Measurements from ENCODE around the gene DYNC1I1.
A peak's percentile ranks its signal among the peaks of the same experiment; 100 is the strongest.
"Not testable (repeated sequence)": the region's sequence is repeated elsewhere in the genome, so short reads cannot be mapped to it uniquely, and the experiment has no call there.

Gene DYNC1I1

DNA sequence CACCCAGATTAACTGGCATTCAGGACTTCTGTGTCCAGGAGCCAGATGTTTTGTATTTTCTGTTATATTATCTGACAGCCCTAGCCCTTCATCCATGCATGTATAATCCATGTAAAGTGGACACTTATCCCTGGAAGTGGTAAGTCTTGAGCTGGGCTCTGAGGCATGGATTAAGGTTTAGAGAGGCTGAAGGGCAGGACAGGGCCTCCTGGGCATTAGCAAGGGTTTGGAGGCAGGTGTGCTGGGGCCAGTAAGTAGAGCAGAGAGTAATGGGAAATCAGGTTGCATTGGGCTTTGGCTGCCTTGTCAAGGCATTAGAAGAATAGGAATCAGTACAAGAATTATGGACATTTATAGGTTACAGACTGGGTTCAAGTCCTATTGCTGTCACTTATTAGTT lies 138.0 kb downstream of the DYNC1I1 start:
- no peak for DNase-seq (ENCODE audit: low spot score)

DNA sequence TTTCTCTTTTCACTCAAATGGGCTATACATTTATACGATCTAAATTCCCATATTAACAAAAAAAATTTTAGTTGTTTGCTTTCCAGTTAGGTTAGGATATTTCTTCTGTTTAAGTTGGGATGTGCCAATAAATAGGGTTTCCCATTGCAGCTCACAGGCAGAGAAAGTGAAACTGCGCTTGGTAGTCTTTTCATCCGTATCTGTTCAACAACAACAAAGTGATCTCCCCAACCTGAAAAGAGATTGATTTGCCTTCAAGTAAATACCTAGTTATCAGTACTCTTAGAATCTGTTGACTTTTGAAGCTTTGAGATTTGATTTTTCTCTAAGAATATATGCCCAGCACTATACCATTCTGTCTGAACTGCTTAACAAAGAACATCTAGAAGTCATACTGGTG lies 143.4 kb downstream of the DYNC1I1 start:
- no peak for DNase-seq (ENCODE audit: low spot score)

DNA sequence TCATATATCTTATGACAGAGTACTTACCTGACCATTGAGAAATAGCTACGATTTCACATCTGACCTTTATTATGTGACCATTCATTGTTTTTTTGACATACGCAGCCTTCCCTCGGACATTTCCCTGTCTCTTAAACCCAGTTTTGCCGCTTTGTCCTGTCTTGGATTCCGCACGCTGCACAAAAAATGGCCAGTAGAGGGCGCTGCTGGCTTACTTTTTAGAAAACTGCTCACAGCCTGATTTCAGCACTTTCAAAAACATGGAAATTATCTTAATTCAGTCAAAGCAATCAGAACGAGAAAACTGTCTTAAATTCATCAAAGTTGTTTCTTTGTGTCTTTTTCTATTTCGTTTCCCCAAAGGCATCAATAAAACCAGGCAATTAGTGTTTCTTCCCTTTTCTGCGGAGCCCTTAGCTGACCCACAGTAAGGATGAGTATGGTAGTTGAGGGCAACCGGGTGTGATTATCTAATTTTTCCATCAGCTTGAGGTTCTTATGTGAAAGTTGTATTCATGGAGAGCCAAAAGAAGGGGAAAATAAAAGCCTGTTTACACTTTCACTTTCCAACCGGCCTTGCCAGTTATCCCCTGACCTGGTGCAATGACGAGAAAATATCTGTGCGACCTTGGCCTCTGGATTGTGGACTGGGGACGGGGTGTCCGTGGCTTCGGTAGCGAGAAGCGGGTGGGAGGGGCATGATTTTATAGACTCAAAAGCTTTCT lies 144.4 kb downstream of the DYNC1I1 start:
- DNase-seq (ENCODE audit: low spot score), result peak; percentile 82

DNA sequence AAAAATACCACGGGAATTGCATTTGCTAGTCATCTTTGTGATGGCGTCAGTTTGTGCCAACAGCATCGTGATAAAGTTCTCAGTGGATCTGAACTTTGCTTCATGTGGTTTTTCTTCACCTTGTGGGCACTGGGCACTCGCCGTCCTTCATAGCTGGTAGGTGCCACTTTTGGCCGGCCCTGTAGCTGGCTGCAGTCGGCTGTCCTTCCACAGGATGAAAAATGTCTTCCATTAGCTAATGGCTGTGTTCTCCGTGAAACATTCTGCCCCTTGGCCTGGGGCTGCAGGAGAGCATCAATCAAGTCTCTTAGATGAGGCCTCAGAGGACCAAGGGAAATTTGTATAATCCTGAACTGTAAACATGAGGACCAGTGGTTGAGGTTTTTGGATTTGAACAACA lies 145.3 kb downstream of the DYNC1I1 start:
- DNase-seq (ENCODE audit: low spot score), result no peak

DNA sequence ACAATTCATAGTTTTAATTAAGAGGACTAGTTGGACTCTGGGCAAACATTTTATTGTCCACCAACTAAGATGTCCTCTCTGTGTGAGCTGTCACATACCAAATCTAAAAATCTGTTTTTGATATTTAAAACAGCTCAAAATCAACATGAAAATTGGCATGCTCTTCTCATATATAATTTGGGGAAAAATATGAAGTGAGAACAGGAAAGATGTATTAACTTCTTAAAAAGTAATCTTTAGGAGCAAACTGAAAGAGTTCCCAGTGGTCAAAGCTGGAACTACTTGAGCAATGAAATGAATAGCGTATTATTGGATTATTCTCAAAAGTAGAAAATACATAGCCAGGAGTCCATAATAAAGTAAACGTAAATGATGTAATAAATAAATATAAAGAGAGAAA lies 147.2 kb downstream of the DYNC1I1 start:
- no peak for DNase-seq (ENCODE audit: low spot score)

DNA sequence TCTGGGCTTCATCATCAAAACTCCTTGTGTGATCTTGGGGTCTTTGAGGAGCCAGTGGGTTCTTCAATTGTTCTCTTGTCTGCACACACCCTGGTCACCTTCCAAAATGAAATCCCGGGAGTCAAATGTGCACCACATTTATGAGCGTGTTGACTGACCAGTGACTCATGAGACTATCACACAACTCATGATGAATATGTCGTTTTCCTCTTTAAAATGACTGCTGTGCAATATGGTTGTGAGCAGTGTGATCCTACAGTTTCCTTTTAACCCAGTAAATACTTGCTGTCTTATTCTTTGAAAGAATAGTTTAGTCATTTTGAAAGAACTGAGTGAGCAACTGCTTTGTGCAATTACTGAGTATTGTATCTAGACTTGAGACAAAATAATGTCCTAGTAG lies 149.2 kb downstream of the DYNC1I1 start:
- no peak for DNase-seq (ENCODE audit: low spot score)

DNA sequence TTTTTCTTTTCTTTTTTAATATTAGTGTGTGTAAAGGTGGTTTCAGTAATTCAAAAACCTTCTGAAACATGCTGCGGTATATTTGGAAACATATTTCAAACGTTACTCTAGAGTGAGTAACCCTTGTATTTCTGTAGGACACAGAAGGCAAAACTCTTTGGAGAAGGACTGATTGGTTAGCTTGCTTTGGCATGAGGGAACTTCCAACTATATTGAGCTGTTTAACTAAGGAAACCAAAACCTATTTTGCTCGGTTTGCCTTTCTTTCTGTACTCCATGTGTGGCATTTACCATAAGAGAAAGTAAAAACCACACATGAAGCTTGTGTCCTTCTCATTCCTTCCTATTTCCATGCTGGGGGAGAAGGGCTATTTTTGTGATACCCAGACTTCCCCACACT lies 149.8 kb downstream of the DYNC1I1 start:
- no peak for DNase-seq (ENCODE audit: low spot score)

DNA sequence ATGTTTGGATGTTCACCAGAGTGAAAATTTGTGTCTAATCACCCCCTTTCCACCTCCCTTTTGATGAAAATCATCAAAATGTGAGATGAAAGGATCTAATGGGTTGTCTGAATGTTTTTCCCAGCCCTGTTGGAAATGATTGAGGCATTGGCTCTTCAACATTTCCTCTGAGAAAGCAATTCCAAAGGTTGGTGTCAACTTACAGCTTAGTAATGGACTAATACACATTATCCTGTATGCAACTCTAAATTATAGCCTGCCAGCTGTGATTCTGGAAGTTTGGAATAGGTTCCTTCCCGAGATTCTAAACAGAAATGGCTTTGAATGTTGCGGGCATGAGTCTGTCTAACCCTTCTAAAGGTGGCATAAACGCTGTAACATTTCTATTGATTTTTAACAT lies 152.9 kb downstream of the DYNC1I1 start:
- no peak for DNase-seq (ENCODE audit: low spot score)

DNA sequence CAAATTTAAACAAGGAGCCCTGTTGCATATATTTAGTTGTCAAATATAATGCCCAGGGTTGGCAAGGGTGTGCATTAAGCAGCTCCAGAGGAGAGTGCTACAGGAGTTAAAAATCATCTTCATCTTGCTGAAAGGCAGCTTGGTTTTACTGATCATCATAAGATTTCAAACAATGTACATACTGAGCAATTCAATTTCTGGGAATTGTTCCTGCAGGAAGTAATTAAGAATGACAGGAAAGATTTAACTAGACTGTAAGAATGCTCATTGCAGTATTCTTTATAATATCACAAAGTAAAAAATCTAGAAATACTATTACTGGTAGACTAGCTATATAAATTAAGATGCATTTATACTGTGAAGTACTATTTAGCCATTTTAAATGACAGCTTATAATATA lies 153.6 kb downstream of the DYNC1I1 start:
- DNase-seq (ENCODE audit: low spot score), result no peak

DNA sequence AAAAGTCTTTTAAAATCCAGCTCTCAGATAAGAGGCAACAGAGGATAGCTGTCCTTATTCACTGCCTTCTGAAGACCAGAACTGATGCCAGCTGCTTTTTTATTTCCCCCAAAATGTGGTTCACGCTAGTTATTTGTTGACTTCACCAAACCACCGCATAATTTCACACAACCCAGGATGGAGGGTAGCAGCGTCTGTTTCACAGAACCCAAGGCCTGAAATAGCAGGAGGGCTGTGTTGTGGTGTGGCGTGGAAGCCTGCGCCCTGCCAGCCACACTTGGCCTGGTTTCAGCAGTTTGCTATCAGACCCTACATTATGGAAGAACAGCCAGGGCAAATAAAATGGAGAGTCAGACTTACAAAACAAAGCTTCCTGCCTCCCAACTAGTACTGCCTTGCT lies 155.4 kb downstream of the DYNC1I1 start:
- no peak for DNase-seq (ENCODE audit: low spot score)

DNA sequence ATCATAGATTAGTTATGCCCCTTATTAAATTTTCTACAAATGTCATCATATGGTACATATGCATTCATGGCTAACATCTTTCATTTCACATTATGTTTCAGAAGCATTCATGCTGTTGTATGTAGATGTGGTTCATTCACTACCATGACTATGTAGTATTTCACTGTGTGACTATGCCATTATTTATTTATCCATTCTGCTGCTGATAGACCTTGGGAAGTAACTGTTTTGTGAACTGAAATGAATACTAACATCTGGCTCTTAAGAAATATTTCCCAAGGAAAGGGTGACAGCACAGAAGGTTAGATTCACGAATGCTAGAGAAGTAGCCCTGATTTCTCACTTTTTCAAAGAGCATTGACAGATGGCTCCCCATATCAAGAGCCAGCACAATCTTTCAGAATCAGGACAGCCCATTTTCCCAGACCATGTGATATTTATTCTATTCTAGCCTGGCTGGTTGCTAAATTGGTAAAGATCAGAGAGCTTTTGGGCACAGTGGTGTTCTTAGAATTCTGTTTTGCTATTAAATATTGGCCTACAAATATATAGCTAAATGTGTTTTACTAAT lies 157.4 kb downstream of the DYNC1I1 start:
- no peak for DNase-seq (ENCODE audit: low spot score)

DNA sequence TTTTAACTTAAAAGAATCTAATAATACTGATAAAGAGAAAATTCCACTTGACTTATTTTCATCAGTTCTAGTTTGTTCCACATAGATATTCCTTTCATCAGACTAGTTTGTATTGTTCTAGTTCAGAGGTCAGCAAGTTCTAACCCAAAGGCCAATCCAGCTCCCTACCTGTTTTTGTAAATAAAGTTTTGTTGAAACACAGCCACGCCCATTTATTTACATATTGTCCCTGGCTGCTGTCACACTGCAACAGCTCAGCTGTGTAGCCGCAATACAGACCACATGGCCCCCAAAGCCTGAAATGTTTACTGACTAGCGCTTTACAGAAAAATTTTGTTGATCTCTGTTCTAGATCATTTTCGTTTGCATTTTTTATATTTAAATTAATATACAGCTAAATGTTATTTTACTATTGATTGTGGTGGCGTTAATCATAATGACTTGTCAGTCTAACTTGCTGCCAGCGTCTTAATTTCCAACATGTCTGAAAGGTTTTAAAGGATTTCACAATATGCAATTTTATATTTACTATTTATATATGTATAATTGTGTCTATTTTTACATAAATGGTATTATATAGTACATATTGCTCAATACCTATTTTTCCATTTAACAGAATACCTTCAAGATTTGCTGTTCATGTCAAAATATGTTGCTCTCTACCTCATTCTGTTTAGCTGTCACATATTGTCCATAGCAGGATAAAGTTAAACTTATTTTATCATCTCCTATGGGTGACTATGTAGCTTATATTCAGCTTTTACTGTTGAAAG lies 159.3 kb downstream of the DYNC1I1 start:
- DNase-seq (ENCODE audit: low spot score), result no peak

DNA sequence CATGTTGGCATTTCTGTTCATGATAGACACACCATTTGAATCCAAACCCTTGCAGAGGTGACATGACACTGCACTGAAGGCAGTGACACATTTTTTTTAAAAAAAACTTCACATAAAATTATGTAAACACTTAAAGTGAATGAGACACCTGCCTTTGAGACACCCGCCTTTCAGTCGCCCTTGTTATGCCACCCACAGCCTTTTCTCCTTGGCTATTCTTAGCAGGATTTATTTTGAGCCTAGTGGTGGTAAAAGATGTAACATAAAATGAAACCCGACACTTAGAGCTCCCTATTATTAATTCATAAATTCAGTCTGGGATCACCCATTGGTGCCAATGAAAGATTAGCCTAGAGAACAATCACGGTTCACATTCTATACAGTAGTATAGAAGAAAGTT lies 161.3 kb downstream of the DYNC1I1 start:
- no peak for DNase-seq (ENCODE audit: low spot score)

DNA sequence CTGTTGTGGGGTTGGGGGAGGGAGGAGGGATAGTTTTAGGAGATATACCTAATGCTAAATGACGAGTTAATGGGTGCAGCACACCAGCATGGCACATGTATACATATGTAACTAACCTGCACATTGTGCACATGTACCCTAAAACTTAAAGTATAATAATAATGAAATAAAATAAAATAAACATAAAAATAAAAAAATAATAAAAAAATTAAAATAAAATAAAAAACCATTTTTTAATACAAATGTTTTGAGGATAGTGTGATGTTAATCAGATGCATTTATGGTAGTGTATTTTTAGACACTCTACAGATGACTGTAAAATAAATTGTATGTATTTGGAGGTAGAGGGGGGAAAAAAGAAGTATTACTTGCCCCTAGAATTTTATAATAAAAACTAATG lies 172.5 kb downstream of the DYNC1I1 start:
- not testable (repeated sequence) for DNase-seq (ENCODE audit: low spot score)

DNA sequence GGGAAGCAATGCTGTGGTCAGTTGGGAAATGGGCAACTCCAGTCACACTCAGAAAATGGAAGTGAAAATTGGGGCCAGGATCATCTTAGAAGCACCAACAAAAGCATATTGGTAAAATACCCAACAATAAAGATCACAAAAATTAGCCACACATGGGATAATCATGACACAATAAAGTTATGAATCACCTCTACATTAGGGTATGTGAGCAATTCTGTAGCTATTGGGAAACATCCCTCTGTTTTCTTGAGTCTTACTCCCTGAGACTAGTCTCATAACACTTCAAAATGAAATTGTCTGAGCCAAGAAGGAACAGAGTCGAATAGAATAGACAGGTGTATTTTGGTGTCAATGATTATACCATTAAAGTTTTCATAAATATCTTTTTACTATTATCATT lies 178.3 kb downstream of the DYNC1I1 start:
- DNase-seq (ENCODE audit: low spot score), result no peak

DNA sequence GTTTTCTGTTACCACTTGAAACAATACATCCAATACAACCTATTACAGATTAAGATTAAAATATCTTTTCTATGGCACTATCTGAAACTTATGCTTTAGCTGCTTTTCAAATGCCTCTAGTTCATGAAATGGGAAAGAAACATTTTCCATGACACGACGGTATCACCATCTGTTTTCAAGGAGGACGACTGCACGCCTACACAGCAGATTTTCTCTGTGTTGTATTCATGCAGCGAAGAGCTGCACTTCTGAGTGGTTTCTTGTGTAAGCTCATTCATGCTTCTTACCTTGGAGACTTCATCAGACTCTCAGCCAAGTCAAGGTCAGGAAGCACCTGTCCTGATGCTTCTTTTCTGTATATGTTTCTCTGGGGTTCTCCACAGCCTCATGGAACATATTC lies 179.2 kb downstream of the DYNC1I1 start:
- DNase-seq (ENCODE audit: low spot score), result no peak

DNA sequence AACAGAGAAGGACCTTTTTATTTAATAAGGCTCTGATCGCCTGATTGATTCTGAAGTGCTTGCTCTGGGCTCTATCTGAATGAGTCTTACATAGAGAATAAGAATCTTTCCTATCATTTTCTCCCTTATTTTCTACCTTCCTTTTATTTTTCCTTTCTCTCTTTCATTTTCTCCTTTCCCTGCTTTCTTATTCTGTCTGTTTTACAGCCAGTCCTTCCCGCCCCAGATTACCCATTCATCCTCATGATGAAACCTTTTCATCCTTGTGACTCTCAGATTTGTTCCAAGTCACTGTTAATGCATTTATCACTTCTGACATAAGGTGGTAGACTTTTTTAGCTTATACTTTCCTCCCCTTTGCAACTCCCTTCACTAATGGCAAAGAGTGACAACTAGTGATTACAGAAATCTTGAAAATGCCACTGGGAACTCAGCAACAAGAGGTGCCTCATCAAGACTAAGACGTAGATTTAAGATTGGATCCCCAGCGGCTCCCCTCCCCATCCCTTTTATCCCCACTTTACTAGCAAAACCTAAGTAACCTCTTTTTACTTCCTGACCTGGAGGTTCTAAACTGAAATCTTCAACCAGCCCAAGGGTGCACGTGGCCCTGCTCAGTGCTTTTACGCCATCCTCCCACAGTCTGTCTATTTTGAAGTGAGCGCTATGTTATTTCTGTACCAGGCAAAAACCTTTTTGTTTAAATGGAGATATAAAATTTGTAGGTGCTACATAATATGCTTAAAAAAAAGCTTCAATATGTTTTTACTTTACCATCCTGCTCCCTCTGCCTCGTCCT lies 179.8 kb downstream of the DYNC1I1 start:
- DNase-seq (ENCODE audit: low spot score), result no peak

DNA sequence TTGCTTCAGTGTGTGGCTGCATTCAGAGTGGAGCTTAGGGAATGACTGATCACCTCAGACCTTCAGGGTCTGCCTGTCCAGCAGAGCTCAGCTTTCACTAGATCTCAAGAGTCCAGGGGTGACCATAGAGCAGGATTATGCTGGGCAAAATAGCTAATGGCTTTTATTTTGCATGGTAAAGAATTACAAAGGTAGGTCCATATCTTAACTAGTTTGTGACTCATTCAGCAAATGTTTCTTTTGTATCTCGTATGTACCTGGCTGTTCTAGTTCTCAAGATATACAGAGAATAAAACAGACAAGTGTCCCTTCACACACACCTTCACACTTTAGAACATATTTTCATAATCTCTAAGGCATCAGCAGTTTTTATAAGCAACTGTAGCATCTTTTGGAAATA lies 180.5 kb downstream of the DYNC1I1 start:
- DNase-seq (ENCODE audit: low spot score), result no peak

DNA sequence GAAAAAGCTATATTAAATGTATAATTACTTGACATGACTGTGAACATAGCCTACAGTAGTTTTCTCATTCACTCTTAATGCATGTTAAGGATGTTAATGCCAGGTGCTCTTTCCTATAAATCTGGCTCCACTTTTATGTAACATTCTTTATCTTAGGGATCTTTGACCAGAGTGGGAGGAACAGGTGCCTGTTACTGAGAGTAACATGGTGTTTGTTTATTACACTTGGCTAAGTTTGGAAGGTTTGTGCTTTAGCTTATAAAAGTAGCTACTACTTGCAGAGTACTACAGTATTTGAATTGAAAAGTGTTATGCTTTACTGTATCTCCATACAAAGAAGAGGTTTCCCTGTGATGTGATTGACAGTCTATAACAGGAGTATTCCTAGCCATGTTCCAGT lies 183.4 kb downstream of the DYNC1I1 start:
- DNase-seq (ENCODE audit: low spot score), result no peak

DNA sequence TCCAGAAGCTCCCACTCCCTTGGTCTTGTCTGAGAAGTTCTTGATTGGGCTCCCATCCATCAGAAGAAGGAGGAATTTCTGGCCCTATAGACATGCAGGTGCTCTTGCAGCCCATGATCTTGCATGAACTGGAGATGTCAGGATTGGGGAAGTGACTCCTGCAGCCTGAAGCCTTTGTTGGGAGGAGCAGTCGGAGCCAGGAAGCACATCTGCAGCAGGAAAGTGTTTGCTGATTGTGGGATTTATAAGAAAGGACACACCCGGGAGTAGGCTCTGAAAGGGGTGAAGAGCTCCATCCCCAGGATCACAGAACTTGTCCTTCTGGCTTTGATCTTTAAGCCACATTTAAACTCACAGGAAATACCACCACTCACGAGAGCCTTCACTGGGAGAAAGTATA lies 185.2 kb downstream of the DYNC1I1 start:
- no peak for DNase-seq (ENCODE audit: low spot score)

DNA sequence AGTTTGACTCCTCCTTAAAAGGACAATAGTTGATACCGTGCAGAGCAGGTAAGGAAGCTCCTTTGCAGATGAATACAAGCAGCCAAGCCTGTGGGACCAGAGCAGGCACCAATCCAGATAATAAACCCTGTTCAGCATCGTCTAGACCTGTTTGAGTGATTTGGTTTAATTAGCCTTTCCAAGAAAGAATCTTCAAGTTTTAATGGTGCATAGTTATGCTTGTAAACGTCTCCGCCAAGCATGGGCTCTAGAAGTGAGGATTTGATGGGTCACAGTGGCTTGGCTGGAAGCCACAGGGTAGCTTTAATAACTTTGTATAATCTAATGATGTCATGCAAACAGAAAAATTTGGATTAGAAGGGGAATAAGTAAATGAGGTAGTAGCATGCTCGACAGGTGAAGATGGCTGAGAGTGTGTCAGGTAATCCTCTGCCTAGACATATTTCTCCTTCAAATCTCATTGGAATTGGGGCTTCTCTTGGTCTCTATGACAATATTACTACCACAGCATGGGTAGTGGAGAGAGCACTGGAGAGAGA lies 188.4 kb downstream of the DYNC1I1 start:
- no peak for DNase-seq (ENCODE audit: low spot score)

DNA sequence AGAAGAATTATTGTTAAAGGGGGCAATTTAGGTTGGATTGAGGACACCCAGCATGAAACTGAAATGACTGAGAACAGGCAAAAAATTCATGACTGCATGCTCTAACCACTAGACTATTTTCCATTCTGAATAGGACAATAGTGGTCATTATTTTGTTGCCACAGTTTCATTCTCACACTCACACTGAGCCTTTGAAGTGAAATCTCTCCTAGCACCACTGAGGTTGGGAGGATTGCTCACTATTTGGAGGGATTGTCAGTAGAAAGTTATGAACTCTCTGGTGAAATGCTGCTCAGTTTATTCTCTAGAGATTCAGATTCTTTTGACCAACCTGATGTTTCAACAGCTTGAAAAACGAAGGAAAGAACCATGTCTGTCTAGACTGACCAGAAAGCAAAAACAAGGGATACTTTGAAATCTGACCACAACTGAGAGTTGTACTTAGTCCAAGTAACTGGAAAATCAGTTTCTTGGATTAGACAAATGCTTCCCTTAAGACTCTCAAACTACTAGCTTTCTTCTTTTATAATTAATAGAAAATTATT lies 191.2 kb downstream of the DYNC1I1 start:
- DNase-seq (ENCODE audit: low spot score), result no peak

Measured in left forelimb (tissue), 1 donor.